H1 (cell line): Measurements from ENCODE around the gene ZNRF3.

Experiments used
- CEBPB ChIP-seq: IDR thresholded peaks from 2 replicates; pipeline ENCODE4 v1.6.1; 2012; ENCODE audit warnings: low read depth, low read length
- EZH2 ChIP-seq: fragments of 200-600 bp; sonication (generic); IDR thresholded peaks from 2 replicates; pipeline ENCODE4 v1.7.1; 2012; ENCODE audit warnings: low read depth, mild to moderate bottlenecking, moderate library complexity, low read length, inconsistent platforms; ENCODE audit not compliant: severe bottlenecking
- NRF1 ChIP-seq: IDR thresholded peaks from 2 replicates; pipeline ENCODE4 v1.6.1; 2011; ENCODE audit warnings: mild to moderate bottlenecking, low read depth, low read length, improper control_type of control experiment
- RBBP5 ChIP-seq: IDR thresholded peaks from 2 replicates; pipeline ENCODE4 v1.7.1; 2012; ENCODE audit warnings: low read depth, mild to moderate bottlenecking, inconsistent platforms, low read length, moderate library complexity, borderline replicate concordance
- ZNF274 ChIP-seq: IDR thresholded peaks from 2 replicates; pipeline ENCODE4 v1.7.0; 2012; ENCODE audit warnings: low read length, borderline replicate concordance; ENCODE audit errors: extremely low read depth
- TF ChIP-seq, protein P1 (sequence below), 3 experiments: IDR thresholded peaks; 1 replicate in 2 of 3; 2 replicates in 1 of 3; pipeline versions ENCODE4 v1.5.1 to v1.6.1; 2011; ENCODE audit warnings: low read length in 3 of 3, mild to moderate bottlenecking in 3 of 3, inconsistent platforms in 2 of 3, low read depth in 1 of 3, moderate library complexity in 1 of 3; ENCODE audit not compliant: insufficient read depth in 1 of 3; ENCODE audit errors: control extremely low read depth in 1 of 3

DNA sequence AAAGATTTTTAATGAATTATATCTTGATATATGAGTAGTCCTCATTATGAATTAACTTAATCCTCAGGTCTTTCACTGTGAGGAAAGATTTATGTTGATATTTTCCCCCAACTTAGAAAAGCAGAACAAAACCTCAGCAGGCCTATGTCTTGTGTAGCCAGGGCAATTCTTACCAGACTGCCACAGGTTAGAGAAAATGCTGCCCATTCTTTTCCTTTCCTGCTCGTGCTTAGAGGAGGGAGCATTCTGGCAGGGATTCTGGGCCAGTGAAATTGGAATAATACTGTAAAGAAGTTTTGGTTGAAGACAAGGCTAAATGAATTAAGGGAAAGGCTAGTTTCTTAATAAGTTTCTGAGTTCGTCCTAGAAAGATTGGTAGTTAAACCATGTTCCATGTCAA, 56.6 kb downstream of the ZNRF3 start:
- TF ChIP-seq RBBP5 (no peak), NRF1 (no peak), EZH2 (no peak), CEBPB (no peak), ZNF274 (no peak)
- TF ChIP-seq, protein P1, sequence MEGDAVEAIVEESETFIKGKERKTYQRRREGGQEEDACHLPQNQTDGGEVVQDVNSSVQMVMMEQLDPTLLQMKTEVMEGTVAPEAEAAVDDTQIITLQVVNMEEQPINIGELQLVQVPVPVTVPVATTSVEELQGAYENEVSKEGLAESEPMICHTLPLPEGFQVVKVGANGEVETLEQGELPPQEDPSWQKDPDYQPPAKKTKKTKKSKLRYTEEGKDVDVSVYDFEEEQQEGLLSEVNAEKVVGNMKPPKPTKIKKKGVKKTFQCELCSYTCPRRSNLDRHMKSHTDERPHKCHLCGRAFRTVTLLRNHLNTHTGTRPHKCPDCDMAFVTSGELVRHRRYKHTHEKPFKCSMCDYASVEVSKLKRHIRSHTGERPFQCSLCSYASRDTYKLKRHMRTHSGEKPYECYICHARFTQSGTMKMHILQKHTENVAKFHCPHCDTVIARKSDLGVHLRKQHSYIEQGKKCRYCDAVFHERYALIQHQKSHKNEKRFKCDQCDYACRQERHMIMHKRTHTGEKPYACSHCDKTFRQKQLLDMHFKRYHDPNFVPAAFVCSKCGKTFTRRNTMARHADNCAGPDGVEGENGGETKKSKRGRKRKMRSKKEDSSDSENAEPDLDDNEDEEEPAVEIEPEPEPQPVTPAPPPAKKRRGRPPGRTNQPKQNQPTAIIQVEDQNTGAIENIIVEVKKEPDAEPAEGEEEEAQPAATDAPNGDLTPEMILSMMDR (IDR thresholded peaks at IDR 0.05; ENCODE audit: control extremely low read depth in 1 of 3, insufficient read depth in 1 of 3, low read depth in 1 of 3, low read length in 3 of 3), result no peak
